MM.1S (cell line): ENCODE results near the gene CDCA4.

Source experiments
- EZH2 ChIP-seq: fragments of 300-600 bp; sonication (generic); optimal IDR thresholded peaks from 2 replicates; pipeline ENCODE3; 2017; ENCODE audit warnings: low read depth, mild to moderate bottlenecking, antibody characterized with exemption, low read length, mixed read lengths
- EZH2phosphoT487 ChIP-seq: fragments of 300-600 bp; sonication (generic); IDR thresholded peaks from 2 replicates; pipeline ENCODE4 v1.6.1; 2018; ENCODE audit warnings: antibody characterized with exemption, low read length
- TF ChIP-seq, protein P1 (sequence below): fragments of 300-600 bp; sonication (generic); IDR thresholded peaks from 2 replicates; pipeline ENCODE4 v1.5.1; 2016; ENCODE audit warnings: antibody characterized with exemption, low read length, mixed read lengths

DNA sequence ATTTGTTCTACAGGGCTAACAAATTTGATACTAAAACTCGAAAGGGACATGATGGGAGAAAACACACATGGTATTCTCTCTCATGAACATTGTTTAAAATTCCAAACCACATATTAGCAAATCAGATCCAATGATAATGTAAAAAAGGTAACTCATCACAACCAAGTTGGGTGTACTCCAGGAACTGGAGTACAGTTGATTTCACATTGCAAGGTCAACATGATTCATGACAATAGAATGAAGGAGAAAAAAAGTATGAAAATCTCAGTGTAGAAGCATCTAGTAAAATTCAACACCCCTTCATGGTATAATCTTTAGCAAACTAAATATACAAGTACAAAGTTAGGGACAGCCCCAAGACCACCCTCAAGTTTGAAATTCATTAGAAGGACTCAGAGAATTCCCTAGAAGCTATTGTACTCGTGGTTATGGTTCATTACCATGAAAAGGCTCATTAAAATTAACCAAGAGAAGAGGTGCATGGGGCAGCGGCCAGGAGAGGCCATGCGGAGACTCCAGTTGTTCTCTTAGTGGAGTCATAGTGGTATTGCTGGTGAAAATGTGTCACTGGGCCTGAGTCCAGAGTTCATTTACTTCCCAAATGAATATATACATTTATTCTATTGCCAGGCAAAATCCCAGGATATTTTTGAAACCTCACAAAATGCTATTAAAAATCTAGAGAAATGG, 3.1 kb upstream of the CDCA4 start:
- TF ChIP-seq, protein P1, sequence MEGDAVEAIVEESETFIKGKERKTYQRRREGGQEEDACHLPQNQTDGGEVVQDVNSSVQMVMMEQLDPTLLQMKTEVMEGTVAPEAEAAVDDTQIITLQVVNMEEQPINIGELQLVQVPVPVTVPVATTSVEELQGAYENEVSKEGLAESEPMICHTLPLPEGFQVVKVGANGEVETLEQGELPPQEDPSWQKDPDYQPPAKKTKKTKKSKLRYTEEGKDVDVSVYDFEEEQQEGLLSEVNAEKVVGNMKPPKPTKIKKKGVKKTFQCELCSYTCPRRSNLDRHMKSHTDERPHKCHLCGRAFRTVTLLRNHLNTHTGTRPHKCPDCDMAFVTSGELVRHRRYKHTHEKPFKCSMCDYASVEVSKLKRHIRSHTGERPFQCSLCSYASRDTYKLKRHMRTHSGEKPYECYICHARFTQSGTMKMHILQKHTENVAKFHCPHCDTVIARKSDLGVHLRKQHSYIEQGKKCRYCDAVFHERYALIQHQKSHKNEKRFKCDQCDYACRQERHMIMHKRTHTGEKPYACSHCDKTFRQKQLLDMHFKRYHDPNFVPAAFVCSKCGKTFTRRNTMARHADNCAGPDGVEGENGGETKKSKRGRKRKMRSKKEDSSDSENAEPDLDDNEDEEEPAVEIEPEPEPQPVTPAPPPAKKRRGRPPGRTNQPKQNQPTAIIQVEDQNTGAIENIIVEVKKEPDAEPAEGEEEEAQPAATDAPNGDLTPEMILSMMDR, result no peak
- TF ChIP-seq EZH2 (no peak), EZH2phosphoT487 (no peak)
